Activated CD4-positive, alpha-beta T cell treated with anti-CD3 and anti-CD28 coated beads, Interleukin-2, amount 50 U/mL, for 16 hours (primary cell): ENCODE measurements around the gene ZNF616.
A peak's percentile ranks its signal among the peaks of the same experiment; 100 is the strongest.
"Not testable (repeated sequence)": the region's sequence is repeated elsewhere in the genome, so short reads cannot be mapped to it uniquely, and the experiment has no call there.

Experiments
- DNase-seq: peaks from one replicate; pipeline ENCODE4 v3.0.0-alpha.2; 2020

ZNF616 gene

DNA sequence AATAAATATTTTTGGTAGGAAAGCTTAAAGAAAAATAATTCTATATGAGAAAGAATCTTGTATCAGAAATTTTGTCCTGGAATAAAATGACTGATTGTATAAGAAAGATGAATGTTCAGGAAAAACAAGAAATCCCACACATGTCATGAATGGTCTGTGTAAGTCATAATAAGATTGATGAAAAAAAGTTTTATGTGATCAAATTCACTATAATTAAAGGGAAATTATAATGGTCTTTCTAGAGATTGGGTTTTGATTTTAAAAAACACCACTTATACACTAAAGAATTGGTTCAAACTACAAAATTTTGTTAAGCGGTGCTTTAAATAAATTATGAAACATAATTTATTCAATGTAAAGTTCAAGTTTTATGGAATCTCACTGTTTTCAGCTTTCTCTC lies 37.0 kb downstream of the ZNF616 start:
- DNase-seq = no peak

DNA sequence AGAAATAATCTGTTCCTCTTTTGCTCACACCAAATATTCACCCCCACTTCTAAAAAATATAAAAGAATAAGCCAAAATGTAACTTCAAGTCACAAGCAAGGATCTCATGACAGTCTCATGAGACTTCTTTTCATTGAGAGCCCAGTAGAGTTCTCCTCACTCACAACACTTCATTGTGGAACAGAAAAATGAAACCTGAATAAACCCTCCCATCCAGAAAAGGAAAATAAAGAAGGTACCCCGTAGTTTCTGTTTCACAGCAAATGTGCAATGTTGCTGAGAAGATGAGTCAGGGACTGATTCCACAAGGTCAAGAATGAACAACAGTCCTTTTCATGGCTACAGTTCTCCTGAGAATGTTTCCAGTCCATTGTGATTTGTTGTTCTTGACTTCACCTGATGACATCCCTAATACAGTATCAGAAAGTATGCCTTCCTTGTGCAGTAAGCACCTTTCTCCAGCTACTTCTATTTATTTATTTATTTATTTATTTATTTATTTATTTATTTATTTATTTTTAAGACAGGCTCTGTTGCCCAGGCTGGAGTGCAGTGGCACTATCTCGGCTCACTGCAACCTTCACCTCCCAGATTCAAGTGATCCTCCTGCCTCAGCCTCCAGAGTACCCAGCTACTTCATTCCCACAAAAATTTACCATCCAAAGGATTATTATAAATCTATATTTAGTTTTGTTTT lies 37.7 kb downstream of the ZNF616 start:
- no peak for DNase-seq

DNA sequence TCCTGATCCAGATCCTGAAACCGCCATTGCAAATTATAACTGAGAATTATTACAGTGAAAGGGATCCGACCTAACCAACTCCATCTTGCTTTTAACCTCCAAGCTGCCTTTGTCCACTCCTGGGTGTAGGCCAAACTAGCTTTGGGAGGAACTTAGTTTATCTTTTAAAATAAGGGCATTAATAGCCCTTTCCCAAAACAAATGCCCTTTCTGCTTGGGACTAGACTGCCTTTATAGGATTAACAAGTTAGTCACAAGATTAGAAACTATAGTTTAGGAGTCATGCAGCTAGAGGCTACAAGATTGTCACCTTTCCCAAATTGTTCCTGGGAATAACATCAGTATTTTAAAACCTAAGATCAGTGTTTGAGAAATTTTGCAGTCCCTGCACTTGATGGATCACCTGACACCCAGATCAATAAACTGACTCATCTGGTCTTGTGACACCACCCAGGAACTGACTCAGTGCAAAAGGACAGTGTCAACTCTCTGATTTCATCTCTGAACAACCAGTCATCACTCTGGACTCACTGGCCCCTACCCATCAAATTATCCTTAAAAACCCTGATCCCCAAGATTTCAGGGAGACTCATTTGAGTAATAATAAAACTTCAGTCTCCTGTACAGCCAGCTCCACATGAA lies 40.1 kb downstream of the ZNF616 start:
- peak; percentile 1 for DNase-seq

DNA sequence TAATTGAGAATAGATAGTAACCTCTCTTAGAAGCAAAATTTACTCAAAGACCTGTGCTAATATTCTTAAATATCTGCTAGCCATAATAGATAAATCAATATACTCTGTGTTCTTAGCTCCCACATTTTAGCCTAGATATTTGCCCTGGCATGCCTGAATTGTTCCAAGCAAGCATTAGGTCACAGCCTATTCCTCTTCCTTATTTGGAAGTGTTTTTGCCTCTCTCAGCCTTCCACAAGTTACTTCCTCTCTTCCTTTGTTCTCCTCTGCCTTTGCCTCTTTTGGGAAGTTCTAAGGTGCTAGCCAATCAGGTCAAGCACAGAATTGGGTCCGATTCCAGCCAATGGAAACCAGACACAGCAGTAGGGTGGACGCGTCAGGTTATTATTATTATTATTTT lies 43.3 kb downstream of the ZNF616 start:
- not testable (repeated sequence) for DNase-seq

DNA sequence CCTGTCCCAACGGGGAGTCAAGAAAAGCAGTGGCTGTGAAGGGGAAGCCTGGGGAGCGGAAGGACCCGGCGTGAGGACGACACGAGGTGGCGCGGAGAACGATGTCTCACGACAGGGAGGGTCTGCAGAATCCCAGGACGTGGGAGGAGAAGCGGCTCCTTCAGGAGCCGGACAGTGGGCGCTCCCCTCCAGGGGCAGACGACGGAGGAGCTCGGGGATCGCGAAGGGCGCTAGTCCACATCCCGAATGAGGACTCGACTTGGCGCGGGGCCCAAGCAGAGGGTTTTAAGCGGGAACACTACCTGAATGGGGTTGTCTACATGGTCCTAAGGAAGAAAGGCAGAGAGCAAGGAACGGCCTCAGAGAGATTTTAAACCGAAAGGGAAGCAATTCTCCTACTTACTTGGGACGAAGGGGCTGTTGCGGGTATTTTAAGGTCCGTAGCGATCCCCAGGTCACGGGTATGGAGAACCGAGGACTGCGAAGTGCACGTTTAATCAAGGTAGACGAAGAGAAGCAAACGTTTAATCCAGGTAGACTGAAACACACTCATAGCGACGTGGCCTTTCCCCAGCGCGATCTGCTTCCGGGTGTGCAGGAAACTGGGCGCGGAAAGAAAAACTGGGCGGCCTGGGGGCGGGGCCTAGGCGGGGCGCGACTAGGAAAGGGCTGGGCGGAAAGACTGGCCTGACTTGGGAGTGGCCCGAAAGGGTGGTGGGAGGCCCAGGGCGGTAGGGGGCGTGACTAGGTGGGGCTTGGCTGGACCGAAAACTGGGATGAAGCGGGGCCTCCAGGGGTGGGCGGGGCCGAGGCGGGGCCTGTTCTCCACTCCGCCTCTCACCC lies 44.3 kb downstream of the ZNF616 start, which contains the start of gene ZNF841:
Gene ZNF841 (minus strand): TSS at position 594 of the 843 bp plus-strand sequence. CDS start 10,964 bp downstream, outside the sequence.
- peak; percentile 78 for DNase-seq

DNA sequence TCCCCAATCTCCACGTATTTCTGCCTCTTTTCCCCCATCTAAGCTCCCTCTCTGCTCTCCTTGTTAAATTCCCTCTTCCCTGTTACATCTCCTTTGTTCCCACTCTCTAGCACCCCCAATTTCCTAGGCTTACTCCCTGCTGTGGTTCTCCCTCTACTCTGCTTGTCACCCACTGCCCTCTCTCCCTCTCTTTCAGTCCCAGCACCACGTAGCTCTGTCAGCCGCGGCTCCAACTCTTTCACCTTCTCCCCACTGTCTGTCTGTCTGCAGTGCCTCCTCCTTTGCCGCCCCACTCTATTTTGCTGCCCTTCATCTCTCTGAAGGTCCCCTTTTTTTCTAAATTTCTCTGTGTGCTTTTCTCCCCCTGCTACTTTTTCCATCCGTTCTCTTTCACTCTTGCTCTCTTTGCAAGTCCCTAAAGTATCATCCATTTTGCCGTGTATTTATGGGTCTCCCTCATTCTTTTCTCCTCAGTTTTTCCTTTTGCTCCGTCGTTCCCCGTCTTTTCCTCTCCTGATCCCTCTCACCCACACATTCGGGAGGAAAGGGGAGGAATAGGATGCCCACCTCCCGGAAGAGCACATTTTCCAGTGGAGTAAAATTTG lies 45.1 kb downstream of the ZNF616 start:
- DNase-seq = no peak

DNA sequence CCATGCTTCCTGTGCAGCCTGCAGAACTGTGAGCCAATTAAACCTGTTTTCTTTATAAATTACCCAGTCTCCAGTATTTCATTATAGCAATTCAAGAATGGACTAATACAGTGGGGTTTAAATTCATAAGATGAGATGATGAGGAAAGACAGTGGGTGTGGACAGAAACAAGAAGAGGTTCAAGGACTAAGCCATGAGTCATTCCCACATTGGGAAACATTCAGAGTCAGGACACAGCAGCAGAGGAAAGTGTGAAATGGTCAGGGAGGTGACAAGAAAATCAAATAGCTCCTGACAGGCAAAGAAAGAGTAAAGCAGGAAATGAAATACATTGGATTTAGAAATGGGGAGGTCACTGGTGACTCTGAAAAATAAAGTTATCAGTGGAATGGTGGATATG lies 53.3 kb downstream of the ZNF616 start:
- DNase-seq = no peak

DNA sequence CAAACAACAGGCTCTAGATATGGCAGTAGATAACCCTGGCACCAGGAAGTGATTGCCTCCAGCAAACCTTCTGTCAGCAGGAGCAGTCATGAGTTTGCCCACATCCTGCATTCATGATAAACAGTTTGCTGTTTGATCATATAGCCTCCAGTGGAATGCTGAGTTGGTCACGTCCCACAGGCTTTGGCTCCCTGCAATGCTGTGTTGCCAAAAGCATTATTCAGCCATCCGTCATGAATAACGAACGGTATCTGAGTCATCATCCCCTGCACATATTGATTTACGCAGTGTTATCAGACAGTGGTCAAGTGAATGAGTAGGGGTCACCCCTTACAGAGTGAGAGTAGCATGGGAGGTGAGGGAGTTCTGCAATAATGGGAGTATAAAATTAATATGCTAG lies 69.2 kb downstream of the ZNF616 start:
- DNase-seq = no peak

DNA sequence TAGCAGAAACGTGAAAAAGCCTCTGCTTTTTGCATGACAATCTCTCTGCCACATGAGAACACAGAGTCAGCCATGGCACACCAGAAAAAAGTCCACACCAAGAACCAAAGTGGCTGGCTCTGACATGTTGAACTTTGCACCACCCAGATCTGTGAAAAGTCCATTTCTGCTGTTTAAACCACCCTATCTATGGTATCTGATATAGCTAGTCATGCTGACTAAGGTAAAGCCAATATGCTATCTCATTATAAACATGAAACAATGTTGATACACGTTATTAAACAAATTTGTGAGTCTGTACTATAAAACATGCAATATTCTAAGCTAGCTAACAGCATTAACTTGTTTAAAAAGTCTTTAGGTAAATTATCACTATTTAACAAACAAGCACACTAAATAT lies 70.1 kb downstream of the ZNF616 start:
- DNase-seq = no peak

DNA sequence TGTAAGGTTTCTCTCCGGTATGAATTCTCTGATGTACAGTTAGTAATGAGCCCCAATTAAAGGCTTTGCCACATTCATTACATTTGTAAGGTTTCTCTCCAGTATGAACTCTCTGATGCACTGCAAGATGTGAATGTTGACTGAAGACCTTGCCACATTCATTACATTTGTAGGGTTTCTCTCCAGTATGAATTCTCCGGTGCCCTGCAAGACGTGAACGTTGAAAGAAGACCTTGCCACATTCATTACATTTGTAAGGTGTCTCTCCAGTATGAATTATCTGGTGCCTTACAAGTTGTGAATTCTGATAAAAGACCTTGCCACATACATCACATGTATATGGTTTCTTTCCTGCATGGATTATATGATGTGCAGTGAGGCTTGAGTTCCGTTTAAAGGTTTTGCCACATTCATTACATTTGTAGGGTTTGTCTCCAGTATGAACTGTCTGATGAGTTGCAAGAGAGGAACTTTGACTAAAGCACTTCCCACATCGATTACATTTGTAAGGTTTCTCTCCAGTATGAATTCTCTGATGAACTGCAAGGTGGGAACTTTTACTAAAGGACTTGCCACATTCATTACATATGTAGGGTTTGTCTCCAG lies 73.4 kb downstream of the ZNF616 start:
- no peak for DNase-seq

DNA sequence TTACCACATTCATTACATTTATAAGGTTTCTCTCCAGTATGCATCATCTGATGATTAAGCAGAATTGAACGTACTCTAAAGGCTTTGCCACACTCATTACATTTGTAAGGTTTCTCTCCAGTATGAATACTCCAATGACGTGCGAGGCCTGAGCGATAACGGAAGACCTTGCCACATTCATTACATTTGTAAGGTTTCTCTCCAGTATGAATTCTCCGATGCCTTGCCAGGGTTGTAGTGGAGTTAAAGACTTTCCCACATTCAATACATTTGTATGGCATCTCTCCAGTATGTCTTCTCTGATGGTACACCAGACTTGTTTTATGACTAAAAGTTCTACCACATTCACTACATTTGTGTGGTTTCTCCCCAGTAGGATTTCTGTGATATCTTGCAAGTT lies 74.3 kb downstream of the ZNF616 start:
- DNase-seq = no peak
